HG03060 (cell line): ENCODE results near the gene ADAM22.

ENCODE experiments used
- ATAC-seq: cut with Tn5 transposase; IDR thresholded peaks from one replicate; pipeline ENCODE4 v1.9.1; 2021; ENCODE audit warnings: low read depth, moderate number of reproducible peaks; ENCODE audit not compliant: unreplicated experiment

ADAM22 gene

GRCh38 chr7:88101769-88102168, 167.7 kb downstream of the ADAM22 start:
- no peak for ATAC-seq

GRCh38 chr7:88102675-88103074, 168.6 kb downstream of the ADAM22 start:
- no peak for ATAC-seq

DNA sequence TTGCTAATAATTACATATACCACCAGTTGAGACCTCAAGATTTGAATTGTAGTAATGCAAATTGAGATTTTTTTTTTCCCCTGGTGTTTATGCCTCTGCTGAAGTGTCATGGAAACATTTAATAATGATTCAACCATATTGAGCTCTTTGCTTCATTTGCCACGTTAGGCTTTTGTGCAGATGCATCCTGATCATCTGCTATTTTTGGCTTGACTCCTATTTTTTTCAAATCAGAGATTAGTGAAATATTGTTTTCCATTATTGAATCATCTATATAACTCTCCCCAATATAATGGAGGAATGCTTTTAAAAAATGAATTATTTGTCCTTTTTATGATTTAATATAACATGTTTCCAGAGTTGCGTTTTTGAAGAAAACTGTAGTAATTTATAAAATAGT, 170.7 kb downstream of the ADAM22 start:
- no peak for ATAC-seq

GRCh38 chr7:88105231-88105630, 171.2 kb downstream of the ADAM22 start:
- ATAC-seq, result no peak

DNA sequence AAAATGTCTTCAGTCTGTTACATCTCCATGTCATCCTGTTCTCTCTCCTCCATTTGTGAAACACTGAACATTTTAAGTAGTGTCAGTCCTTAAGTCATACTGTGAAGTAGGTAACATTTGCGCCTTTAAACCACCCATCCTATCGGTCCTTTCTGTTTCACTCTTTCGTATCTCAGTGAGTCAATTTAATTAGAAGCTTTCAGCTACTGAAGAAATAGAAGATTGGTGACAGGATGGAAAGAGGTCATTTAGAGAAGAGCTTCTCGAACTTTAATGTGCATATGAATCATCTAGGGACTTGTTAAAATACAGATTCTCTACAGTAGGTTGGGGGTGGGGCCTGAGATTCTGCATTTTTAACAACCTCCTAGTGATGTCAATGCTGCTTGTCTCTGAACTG, 172.4 kb downstream of the ADAM22 start:
- ATAC-seq, result no peak

- no peak for ATAC-seq
Measured at GRCh38 chr7:88109612-88110011, 175.6 kb downstream of the ADAM22 start.

- ATAC-seq, result no peak
Measured at GRCh38 chr7:88111140-88111743, 177.2 kb downstream of the ADAM22 start.

DNA sequence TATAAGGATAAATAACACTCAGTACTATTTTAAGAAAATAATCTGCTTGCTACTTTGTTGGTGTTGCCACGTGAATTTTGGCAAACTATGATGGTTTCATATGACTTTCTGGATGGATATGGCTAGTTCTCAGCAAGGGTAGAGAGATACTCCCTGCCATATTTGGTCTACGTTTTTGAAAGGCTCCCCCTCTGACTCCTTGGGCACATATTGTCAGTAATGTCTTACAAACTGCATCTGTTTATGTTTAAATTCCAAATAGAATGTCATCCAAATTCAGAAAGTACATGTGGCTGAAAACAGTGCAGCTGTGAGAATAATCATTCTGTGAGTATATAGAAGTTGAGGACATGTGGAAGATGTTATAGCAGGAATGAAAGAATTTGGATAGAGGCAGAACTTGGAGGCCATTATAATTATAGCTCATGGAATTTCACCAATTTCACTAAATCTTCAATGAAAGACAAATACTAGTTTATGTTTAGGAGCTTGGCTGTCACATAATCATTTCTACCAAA, 178.0 kb downstream of the ADAM22 start:
- no peak for ATAC-seq

DNA sequence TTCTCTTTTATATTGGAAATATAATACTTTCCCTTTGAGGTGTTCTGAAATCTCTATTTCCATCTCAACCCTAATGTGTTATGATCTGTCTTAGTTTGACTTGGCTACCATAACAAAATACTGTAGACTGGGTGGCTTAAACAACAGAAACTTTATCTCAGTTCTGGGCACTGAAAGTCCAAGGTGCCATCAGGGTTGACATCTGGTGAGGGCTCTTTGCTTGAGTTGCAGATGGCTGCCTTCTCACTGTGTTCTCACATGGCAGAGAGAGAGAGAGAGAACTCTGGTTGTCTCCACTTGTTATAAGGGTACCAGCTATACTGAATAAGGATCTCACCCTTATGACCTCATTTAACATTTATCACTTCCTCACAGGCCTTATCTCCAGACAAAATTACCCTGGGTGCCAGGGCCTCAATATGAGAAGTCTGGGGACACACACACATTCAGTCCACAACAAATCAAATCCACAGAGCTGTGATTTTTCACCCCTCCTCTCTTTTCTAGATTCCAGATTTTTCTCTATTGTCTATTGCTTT, 181.3 kb downstream of the ADAM22 start:
- ATAC-seq, result no peak

GRCh38 chr7:88115816-88116215, 181.8 kb downstream of the ADAM22 start:
- no peak for ATAC-seq

- ATAC-seq, result no peak
Measured at GRCh38 chr7:88116235-88116795, 182.3 kb downstream of the ADAM22 start.

GRCh38 chr7:88117325-88117724, 183.3 kb downstream of the ADAM22 start:
- no peak for ATAC-seq

GRCh38 chr7:88121335-88121734, 187.3 kb downstream of the ADAM22 start:
- ATAC-seq, result no peak

- no peak for ATAC-seq
Measured at GRCh38 chr7:88127637-88128290, 193.7 kb downstream of the ADAM22 start.

- ATAC-seq, result peak; percentile 62
Measured at GRCh38 chr7:88132725-88133124, 198.7 kb downstream of the ADAM22 start.

DNA sequence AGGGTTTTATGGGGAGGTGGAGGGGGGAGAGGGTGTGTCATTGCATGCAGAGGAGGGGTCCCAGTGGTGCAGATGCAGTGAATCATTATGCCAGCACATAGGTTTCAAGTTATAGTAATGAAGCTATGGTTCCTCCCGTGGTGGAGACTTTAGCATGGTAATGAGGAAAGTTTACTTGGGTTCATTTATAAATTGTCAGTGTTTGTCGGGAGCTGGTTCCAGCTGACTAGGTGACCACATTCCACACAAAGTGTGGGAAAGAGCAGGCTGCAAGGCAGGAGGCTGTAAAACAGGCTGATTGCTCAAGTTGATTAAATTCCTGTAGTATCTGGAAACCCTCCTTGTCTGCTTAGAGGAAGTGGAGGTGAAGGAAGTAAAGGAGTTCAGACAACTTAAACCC, 206.9 kb downstream of the ADAM22 start:
- ATAC-seq, result no peak

DNA sequence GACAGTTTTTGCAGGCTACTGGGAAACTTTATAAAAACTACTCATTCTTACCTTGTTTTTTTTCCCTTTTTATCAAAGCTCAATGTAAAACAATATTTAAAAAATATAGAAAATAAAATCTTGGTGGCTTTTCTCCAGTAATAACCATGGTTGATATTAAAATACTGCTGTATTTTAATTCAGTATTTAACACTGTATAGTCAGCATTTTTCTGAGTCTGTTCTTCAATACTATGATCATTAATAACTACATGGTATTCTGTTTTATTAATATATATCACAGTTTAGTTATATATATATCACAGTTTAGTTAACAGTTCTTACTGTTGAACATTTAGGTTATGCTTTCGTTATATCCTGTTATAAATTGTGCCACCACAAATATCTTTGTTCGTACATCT, 207.4 kb downstream of the ADAM22 start:
- ATAC-seq, result no peak

- no peak for ATAC-seq
Measured at GRCh38 chr7:88141953-88142352, 207.9 kb downstream of the ADAM22 start.

DNA sequence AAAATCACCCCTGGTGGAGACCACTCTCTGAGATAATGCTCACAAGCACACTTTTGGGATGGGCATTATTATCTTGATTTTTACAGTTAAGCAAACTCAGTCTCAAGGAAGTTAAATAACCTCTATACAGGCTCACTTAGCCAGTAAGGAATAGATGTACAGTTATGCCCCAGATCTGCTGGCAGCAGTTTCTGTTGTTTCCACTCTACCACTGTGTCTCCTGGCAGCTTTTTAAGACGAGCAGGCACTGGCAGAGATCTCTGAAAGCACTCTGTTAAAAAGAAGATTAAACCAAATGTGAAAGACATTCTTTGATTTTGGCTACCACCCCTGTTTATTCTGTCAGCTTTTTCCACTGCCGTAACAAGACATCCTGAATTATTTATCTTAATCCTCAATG, 212.6 kb downstream of the ADAM22 start:
- ATAC-seq, result no peak

DNA sequence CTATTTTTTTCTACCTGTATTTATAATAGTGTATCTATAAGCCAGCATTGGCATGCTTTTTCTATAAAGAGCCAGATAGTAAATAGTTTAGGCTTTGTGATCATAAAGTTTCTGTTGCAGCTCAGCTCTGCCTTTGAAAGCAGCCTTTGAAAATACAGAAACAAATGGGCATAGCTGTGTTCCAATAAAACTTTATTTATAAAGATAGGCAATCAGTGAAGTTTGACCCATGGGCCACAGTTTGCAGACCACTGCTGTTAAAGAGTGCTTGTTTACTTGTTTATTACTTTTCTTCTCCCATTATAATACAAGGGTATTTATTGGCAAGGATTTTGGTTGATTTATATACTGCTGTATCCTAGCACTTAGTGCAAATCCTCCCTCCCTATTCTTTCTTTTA, 213.3 kb downstream of the ADAM22 start:
- no peak for ATAC-seq

GRCh38 chr7:88147949-88148348, 213.9 kb downstream of the ADAM22 start:
- ATAC-seq, result no peak

GRCh38 chr7:88150033-88150432, 216.0 kb downstream of the ADAM22 start:
- no peak for ATAC-seq
